Measurements from ENCODE around the gene SYNE1.

The SYNE1 gene

DNA sequence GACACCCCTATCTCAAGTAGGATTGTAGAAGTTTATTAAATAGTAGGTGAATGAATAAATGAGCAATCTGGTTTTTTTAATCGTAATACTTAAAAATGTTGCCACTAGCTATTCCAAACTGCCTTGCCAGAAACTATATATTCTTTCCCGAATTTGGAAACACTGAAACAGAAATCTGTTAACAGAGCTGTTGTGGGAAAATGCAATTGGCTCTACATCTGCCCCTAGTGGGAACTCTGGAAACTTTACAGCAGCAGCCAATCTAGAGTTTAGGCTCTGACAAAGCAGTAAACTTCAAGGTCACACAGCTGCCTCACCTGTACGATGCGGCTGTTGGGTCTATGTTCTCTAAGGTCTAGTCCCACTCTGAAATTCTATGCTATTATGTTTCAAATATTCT lies 41.7 kb downstream of the SYNE1 start:
- DNase-seq: no peak
- Mint-ChIP-seq H3K4me1 (no peaks in the 10 kb centered on the region), H3K27ac (no peak overlapping the region), H3K36me3 (ENCODE audit: low read depth) (no peaks in the 10 kb centered on the region), H3K9me3 (no peaks in the 10 kb centered on the region), H3K27me3 (ENCODE audit: low read depth, poor library complexity) (no peaks in the 10 kb centered on the region), H3K4me3 (no peak overlapping the region)
- TF ChIP-seq, protein P1, sequence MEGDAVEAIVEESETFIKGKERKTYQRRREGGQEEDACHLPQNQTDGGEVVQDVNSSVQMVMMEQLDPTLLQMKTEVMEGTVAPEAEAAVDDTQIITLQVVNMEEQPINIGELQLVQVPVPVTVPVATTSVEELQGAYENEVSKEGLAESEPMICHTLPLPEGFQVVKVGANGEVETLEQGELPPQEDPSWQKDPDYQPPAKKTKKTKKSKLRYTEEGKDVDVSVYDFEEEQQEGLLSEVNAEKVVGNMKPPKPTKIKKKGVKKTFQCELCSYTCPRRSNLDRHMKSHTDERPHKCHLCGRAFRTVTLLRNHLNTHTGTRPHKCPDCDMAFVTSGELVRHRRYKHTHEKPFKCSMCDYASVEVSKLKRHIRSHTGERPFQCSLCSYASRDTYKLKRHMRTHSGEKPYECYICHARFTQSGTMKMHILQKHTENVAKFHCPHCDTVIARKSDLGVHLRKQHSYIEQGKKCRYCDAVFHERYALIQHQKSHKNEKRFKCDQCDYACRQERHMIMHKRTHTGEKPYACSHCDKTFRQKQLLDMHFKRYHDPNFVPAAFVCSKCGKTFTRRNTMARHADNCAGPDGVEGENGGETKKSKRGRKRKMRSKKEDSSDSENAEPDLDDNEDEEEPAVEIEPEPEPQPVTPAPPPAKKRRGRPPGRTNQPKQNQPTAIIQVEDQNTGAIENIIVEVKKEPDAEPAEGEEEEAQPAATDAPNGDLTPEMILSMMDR (IDR thresholded peaks at IDR 0.05): peak; percentile 46

DNA sequence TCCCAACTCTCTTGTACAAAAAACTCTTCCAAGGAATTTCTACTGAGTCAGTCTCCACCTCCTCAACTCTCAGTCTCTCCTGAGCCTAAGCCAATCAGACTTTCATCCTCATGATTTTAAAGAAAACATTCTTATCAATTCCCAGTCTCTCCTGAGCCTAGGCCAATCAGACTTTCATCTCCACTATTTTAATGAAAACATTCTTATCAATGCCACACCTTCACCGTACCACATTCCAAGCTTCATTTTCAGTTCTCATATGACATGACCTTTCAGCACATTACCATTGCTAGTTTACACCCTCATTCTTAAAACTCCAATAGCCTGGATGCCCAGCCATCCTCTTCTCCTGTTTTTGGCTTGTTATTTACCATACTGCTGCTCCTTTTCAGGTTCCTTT lies 42.5 kb downstream of the SYNE1 start:
- DNase-seq: no peak
- no peaks in the 10 kb centered on the region for H3K9me3 Mint-ChIP-seq
- no peak overlapping the region for H3K27ac Mint-ChIP-seq
- H3K27me3 Mint-ChIP-seq (ENCODE audit: low read depth, poor library complexity): no peaks in the 10 kb centered on the region
- TF ChIP-seq, protein P1 (IDR thresholded peaks at IDR 0.05): no peak
- H3K36me3 Mint-ChIP-seq (ENCODE audit: low read depth): no peaks in the 10 kb centered on the region
- H3K4me1 Mint-ChIP-seq: no peaks in the 10 kb centered on the region
- H3K4me3 Mint-ChIP-seq: no peak overlapping the region

DNA sequence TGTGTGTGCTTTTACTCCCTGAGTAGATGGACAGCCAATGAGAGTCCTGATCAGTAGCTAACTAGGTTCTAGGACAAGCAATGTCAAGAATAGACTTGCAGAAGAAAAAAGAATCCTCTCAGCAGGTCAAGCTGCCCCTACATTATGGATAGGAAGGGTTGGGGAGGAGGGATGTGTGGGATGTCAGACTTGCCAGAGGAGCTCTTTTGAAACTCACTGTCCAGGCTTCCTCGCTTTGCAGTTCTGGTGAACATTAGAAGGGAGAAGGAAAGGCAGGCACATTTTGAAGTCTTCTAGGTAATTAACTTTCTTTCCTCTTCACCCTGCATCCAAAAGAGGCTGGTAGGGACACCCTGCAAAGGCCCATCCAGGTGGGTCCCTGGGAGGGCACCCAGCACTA lies 48.7 kb downstream of the SYNE1 start:
- no peaks in the 10 kb centered on the region for H3K4me1 Mint-ChIP-seq
- no peaks in the 10 kb centered on the region for H3K27me3 Mint-ChIP-seq (ENCODE audit: low read depth, poor library complexity)
- H3K27ac Mint-ChIP-seq: no peak overlapping the region
- H3K9me3 Mint-ChIP-seq: no peaks in the 10 kb centered on the region
- no peak for DNase-seq
- H3K4me3 Mint-ChIP-seq: no peak overlapping the region
- no peaks in the 10 kb centered on the region for H3K36me3 Mint-ChIP-seq (ENCODE audit: low read depth)
- TF ChIP-seq, protein P1 (IDR thresholded peaks at IDR 0.05): no peak

DNA sequence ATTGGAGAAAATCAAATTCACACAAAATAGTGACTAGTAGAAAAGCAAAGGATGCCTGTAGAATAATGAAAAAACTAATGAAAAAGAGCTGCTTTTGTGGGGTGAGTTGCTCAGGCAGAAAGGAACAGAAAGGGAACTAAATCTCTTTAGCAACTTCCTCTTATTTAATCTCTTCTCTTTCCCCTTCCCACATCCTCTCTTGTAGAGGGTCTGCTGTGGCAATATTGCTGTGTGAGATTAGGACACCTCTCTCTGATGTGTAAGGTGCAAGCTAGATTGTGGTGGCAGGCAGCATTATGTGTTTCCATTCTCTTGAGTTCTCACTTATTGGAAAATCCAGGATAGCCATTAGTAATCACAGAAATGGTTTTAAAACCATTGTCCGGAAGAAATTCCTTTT lies 49.7 kb downstream of the SYNE1 start:
- Mint-ChIP-seq H3K36me3 (ENCODE audit: low read depth) (no peaks in the 10 kb centered on the region), H3K4me3 (no peak overlapping the region), H3K27ac (no peak overlapping the region), H3K4me1 (no peaks in the 10 kb centered on the region), H3K9me3 (no peaks in the 10 kb centered on the region), H3K27me3 (ENCODE audit: low read depth, poor library complexity) (no peaks in the 10 kb centered on the region)
- no peak for DNase-seq
- TF ChIP-seq, protein P1 (IDR thresholded peaks at IDR 0.05): no peak

DNA sequence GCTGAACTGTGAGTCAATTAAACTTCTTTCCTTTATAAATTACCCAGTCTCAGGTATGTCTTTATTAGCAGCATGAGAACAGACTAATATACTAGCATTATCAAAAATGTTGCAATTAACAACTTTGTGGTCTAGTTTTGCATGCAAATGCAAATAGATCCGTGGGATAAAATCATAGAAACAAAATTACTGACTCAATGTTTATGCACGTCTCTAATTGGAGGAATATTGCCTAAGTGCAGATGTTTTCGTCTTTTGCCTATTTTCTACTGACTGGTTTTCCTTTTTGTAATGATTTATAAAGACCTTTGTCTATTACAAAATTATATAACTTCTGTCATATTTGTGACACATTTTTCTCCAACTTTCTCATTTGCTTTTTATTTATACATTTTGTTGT lies 51.9 kb downstream of the SYNE1 start:
- no peak for DNase-seq
- TF ChIP-seq, protein P1 (IDR thresholded peaks at IDR 0.05): no peak
- no peaks in the 10 kb centered on the region for H3K36me3 Mint-ChIP-seq (ENCODE audit: low read depth)
- H3K4me3 Mint-ChIP-seq: no peak overlapping the region
- no peaks in the 10 kb centered on the region for H3K9me3 Mint-ChIP-seq
- H3K27me3 Mint-ChIP-seq (ENCODE audit: low read depth, poor library complexity): no peaks in the 10 kb centered on the region
- no peaks in the 10 kb centered on the region for H3K4me1 Mint-ChIP-seq
- H3K27ac Mint-ChIP-seq: no peak overlapping the region

DNA sequence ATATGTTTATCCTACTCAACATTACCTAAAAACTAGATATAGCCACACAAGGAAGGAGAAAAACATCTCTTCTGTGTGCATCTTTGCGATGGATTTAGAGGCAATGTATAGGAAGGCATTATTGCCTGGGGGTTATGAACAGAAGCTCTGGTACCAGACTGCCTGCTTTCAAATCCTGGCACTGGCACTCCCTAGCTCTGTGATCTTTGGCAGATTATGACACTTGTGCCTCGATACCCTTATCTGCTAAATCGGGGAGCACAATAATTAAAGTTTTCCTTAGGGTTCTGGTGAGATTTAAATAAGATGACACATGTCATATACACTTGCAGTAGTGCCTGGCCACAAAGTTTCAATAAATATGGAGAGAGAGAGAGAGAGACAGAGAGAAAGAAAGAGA lies 53.3 kb downstream of the SYNE1 start:
- TF ChIP-seq, protein P1 (IDR thresholded peaks at IDR 0.05): no peak
- Mint-ChIP-seq H3K36me3 (ENCODE audit: low read depth) (no peaks in the 10 kb centered on the region), H3K27me3 (ENCODE audit: low read depth, poor library complexity) (no peaks in the 10 kb centered on the region), H3K9me3 (no peaks in the 10 kb centered on the region), H3K27ac (no peak overlapping the region), H3K4me3 (no peak overlapping the region), H3K4me1 (no peaks in the 10 kb centered on the region)
- DNase-seq: no peak

Measured in nephron progenitor cell (in vitro differentiated cells).